ENCODE measurements around the gene LPO. TPM values are rescaled to one million over a fixed set of nuclear protein-coding genes. Genes with fewer than 3 reads are reported as not detected.

Gene LPO
- total and polyA plus RNA-seq, 10 of the 15 experiments (the other 5 are each of a cell fraction or from before 2014, with no cell fraction given), result 0.03 to 0.11 (median 0.06) TPM; not detected in 7

DNA sequence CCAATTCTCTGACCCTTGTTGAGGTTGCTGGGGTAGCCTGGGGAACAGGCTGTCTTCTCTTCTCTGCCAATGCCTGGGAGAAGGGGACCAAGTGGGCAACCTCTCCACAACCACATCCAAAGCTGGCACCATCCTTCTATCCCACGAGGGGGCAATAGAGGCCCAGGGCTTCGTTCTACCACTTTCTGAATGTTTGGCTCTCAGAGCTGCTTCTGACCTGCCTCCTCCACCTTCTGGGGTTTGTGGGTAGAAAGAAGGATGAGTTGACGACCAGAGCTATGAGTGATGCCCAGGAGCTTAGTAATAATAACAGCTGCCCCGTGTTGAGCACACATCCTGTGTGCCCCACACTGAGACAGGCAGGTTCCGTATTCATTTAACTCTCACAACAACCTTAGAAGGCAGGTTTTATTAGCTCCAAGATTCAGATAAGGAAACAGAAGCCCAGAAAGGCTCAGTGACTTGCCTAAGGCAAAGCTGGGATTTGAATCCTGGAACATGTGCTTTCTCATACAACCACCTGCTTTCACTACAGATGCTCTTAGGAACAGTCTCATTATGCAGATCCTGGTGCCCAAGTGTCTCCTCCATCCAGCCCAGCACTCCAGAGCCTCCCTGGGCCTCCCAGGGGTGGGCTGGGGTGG is 79.2 kb downstream of the LPO start:
- Histone ChIP-seq H3K9ac (ENCODE audit: control insufficient read depth, insufficient read depth, low read length) (peak overlapping the region; percentile 43; the same call in 1 of the 2 replicates), H3K27ac (ENCODE audit: control insufficient read depth, insufficient read depth) (peak overlapping the region; percentile 50), H3K4me1 (ENCODE audit: control insufficient read depth, insufficient read depth, low read length) (peaks cover 7% of the 10 kb centered on the region), H2AFZ (ENCODE audit: control insufficient read depth, low read depth, low read length) (no peak overlapping the region), H3K27me3 (replicated peaks in 1 of 2; ENCODE audit: control insufficient read depth in 2 of 2, insufficient read depth in 2 of 2, low read length in 1 of 2) (no peaks in the 10 kb centered on the region), H4K20me1 (ENCODE audit: control insufficient read depth, insufficient read depth) (no peaks in the 10 kb centered on the region), H3K79me2 (ENCODE audit: control insufficient read depth, insufficient read depth, low read length) (no peaks in the 10 kb centered on the region), H3K4me2 (ENCODE audit: control insufficient read depth, insufficient read depth) (peak overlapping the region; percentile 31; the same call in 1 of the 2 replicates), H3K4me3 (no peak overlapping the region), H3K36me3 (ENCODE audit: control insufficient read depth in 2 of 2, insufficient read depth in 2 of 2, low read length in 1 of 2) (peaks cover 0 to 2% of the 10 kb centered on the region in 2 experiments; a peak in 1 of 4 replicates), H3K9me3 (replicated peaks; ENCODE audit: control insufficient read depth, insufficient read depth, low read length) (no peaks in the 10 kb centered on the region)
- ChIA-PET RAD21 (ENCODE audit: unreplicated experiment) (interaction anchor here (0.7 to 10.9 kb wide), 41 partner anchors 8 to 687 kb away, joined by 3 to 227 read pairs (median 4); partner anchors contain the start of genes MTMR4, RNF43, SUPT4H1 and TSPOAP1), POLR2A (interaction anchor here (0.7 to 1.6 kb wide), 16 partner anchors 8 to 197 kb away, joined by 3 to 17 read pairs (median 4); partner anchors contain the start of genes MTMR4, RNF43 and TSPOAP1), CTCF (interaction anchor here (0.5 to 6.5 kb wide), 51 partner anchors 9 to 696 kb away, joined by 3 to 163 read pairs (median 6); partner anchors contain the start of genes MTMR4, RNF43, SUPT4H1 and TSPOAP1), SMC1A (ENCODE audit: uncharacterized antibody, unreplicated experiment) (interaction anchor here (0.6 to 12.9 kb wide), 41 partner anchors 8 to 198 kb away, joined by 3 to 249 read pairs (median 6); partner anchors contain the start of genes RNF43, SUPT4H1 and TSPOAP1)
- FAIRE-seq (peak; percentile 87), ATAC-seq (peak; percentile 95), DNase-seq (ENCODE audit: low read depth, low spot score) (peak; percentile 66)
- no TSS peak for BruUV-seq (replicated peaks)
- 0% methylated on average over 5 of the region's 5 CpGs for WGBS (ENCODE audit: insufficient coverage, insufficient replicate concordance, low lambda C conversion rate, missing lambda C conversion rate)
- in situ Hi-C loops (cut with MboI) (loop anchor here (5.0 kb wide), 1 partner anchor 130 kb away; no protein-coding TSS in a partner anchor), intact Hi-C loops (cut with micrococcal nuclease; ENCODE audit: unreplicated experiment) (loop anchor here (1.0 kb wide), 3 partner anchors 27 to 130 kb away; partner anchors contain the start of gene RNF43)
- TF ChIP-seq SMAD1 (IDR thresholded peaks at IDR 0.05; ENCODE audit: low read depth, partially characterized antibody), result no peak
- TF ChIP-seq IKZF1 (conservative IDR thresholded peaks at IDR 0.05), result peak; percentile 37; the same call in 1 of the 2 replicates
- peak; percentile 93 for TF ChIP-seq RAD21 (IDR thresholded peaks at IDR 0.05; ENCODE audit: insufficient read depth, low read depth, low read length)
- TF ChIP-seq SP1 (IDR thresholded peaks at IDR 0.05; ENCODE audit: low read depth, low read length), result peak; percentile 7
- TF ChIP-seq SMC3 (IDR thresholded peaks at IDR 0.05; ENCODE audit: borderline replicate concordance, low read length), result peak; percentile 94
- no peak for TF ChIP-seq NFYB (IDR thresholded peaks at IDR 0.05; ENCODE audit: insufficient read depth, low read depth, low read length)
- no peak for TF ChIP-seq MTA2 (IDR thresholded peaks at IDR 0.05; ENCODE audit: low read depth)
- TF ChIP-seq, protein P1, sequence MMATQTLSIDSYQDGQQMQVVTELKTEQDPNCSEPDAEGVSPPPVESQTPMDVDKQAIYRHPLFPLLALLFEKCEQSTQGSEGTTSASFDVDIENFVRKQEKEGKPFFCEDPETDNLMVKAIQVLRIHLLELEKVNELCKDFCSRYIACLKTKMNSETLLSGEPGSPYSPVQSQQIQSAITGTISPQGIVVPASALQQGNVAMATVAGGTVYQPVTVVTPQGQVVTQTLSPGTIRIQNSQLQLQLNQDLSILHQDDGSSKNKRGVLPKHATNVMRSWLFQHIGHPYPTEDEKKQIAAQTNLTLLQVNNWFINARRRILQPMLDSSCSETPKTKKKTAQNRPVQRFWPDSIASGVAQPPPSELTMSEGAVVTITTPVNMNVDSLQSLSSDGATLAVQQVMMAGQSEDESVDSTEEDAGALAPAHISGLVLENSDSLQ (IDR thresholded peaks at IDR 0.05), result peak; percentile 63; the same call in 1 of the 2 replicates
- TF ChIP-seq RFX5 (IDR thresholded peaks at IDR 0.05; ENCODE audit: low read depth, low read length), result no peak
- TF ChIP-seq POLR2A (IDR thresholded peaks at IDR 0.05; ENCODE audit: low read depth, low read length), result peak; percentile 22; the same call in 1 of the 2 replicates
- 0 out of 2 replicates have a peak, but pooled peaks have one; percentile 28 for TF ChIP-seq CREM (IDR thresholded peaks at IDR 0.05; ENCODE audit: low read depth)
- peak in 1 of 2 experiments; percentile 8; a peak in 1 of 4 replicates for TF ChIP-seq BHLHE40 (IDR thresholded peaks at IDR 0.05; ENCODE audit: borderline replicate concordance in 1 of 2, low read depth in 2 of 2, low read length in 1 of 2)
- TF ChIP-seq, protein P2, sequence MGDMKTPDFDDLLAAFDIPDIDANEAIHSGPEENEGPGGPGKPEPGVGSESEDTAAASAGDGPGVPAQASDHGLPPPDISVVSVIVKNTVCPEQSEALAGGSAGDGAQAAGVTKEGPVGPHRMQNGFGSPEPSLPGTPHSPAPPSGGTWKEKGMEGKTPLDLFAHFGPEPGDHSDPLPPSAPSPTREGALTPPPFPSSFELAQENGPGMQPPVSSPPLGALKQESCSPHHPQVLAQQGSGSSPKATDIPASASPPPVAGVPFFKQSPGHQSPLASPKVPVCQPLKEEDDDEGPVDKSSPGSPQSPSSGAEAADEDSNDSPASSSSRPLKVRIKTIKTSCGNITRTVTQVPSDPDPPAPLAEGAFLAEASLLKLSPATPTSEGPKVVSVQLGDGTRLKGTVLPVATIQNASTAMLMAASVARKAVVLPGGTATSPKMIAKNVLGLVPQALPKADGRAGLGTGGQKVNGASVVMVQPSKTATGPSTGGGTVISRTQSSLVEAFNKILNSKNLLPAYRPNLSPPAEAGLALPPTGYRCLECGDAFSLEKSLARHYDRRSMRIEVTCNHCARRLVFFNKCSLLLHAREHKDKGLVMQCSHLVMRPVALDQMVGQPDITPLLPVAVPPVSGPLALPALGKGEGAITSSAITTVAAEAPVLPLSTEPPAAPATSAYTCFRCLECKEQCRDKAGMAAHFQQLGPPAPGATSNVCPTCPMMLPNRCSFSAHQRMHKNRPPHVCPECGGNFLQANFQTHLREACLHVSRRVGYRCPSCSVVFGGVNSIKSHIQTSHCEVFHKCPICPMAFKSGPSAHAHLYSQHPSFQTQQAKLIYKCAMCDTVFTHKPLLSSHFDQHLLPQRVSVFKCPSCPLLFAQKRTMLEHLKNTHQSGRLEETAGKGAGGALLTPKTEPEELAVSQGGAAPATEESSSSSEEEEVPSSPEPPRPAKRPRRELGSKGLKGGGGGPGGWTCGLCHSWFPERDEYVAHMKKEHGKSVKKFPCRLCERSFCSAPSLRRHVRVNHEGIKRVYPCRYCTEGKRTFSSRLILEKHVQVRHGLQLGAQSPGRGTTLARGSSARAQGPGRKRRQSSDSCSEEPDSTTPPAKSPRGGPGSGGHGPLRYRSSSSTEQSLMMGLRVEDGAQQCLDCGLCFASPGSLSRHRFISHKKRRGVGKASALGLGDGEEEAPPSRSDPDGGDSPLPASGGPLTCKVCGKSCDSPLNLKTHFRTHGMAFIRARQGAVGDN (IDR thresholded peaks at IDR 0.05), result peak; percentile 31; the same call in 1 of the 2 replicates
- TF ChIP-seq POU2F2 (IDR thresholded peaks at IDR 0.05; ENCODE audit: borderline replicate concordance, low read depth, low read length), result peak; percentile 47; the same call in 1 of the 3 replicates
- TF ChIP-seq, protein P3, sequence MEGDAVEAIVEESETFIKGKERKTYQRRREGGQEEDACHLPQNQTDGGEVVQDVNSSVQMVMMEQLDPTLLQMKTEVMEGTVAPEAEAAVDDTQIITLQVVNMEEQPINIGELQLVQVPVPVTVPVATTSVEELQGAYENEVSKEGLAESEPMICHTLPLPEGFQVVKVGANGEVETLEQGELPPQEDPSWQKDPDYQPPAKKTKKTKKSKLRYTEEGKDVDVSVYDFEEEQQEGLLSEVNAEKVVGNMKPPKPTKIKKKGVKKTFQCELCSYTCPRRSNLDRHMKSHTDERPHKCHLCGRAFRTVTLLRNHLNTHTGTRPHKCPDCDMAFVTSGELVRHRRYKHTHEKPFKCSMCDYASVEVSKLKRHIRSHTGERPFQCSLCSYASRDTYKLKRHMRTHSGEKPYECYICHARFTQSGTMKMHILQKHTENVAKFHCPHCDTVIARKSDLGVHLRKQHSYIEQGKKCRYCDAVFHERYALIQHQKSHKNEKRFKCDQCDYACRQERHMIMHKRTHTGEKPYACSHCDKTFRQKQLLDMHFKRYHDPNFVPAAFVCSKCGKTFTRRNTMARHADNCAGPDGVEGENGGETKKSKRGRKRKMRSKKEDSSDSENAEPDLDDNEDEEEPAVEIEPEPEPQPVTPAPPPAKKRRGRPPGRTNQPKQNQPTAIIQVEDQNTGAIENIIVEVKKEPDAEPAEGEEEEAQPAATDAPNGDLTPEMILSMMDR (IDR thresholded peaks at IDR 0.05 in 2 of 3, conservative IDR thresholded peaks at IDR 0.05 in 1 of 3; ENCODE audit: control insufficient read depth in 2 of 3, extremely low read depth in 1 of 3, insufficient read depth in 1 of 3, low read depth in 3 of 3, low read length in 3 of 3), result peak; percentile 78 to 91 (median 87)

Measured in GM12878 (cell line).